Left hindlimb (tissue), 1 donor: ENCODE data around the gene EYA3.
"Not testable (repeated sequence)": the region's sequence is repeated elsewhere in the genome, so short reads cannot be mapped to it uniquely, and the experiment has no call there.

Source experiments
- DNase-seq: peaks from one replicate; pipeline ENCODE4 v3.0.0-alpha.2; 2018

The EYA3 gene

DNA sequence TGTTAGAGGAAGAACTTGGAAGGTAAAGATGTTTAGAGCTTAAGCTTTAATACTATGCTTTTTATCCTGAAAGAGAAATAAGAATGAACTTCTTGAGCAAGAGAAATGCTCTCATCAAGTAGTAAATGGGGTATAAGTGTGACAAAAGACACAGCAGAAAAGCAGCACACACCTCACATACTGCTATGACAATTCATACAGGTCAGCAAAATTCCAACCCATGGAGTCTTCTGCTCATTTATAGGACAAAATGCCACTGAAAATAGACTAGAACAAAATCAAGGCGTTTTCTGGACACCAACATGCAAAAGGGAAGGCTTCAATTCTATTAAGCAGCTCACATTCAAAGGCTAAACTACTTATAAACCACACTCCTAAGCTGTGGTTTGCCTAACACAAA is 61.2 kb downstream of the EYA3 start:
- DNase-seq = no peak

GRCh38 chr1:28026329-28026728 is 62.1 kb downstream of the EYA3 start:
- DNase-seq = no peak

DNA sequence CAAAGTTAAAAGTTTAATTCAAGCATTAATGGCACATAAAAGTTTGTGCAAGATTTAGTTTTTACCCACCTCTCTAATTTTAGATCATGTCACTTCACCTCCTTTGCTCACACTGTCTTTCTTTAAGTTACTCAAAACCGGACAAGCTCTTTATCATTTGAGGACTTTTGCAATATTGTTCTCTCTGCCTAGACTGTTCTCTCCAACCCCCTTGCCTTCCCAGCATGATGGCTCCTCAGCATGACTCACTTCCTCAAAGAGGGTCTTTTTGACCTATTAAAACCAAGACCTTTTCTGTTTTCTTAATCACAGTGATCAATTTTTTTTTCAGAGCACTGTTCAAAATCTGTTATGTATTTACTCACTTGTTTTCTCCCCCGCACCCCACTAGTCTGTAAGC is 67.3 kb downstream of the EYA3 start:
- DNase-seq = no peak

GRCh38 chr1:28010969-28011368 is 77.4 kb downstream of the EYA3 start:
- DNase-seq = no peak

- not testable (repeated sequence) for DNase-seq
Observed at GRCh38 chr1:28003117-28003516, 85.3 kb downstream of the EYA3 start.

DNA sequence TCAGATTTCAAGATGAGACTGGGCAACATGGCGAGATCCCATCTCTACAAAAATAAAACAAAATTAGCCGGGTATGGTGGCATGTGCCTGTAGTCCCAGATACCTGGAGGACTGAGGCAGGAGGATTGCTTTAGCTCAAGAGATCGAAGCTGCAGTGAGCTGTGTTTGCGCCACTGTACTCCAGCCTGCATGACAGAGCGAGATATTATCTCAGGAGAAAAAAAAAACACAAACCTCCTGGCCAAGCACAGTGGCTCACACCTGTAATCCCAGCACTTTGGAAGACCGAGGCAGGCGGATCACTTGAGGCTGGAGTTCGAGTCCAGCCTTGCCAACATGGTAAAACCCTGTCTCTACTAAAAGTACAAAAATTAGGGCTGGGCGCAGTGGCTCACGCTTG is 85.8 kb downstream of the EYA3 start:
- DNase-seq = no peak

GRCh38 chr1:27999055-27999454 is 89.4 kb downstream of the EYA3 start:
- no peak for DNase-seq

DNA sequence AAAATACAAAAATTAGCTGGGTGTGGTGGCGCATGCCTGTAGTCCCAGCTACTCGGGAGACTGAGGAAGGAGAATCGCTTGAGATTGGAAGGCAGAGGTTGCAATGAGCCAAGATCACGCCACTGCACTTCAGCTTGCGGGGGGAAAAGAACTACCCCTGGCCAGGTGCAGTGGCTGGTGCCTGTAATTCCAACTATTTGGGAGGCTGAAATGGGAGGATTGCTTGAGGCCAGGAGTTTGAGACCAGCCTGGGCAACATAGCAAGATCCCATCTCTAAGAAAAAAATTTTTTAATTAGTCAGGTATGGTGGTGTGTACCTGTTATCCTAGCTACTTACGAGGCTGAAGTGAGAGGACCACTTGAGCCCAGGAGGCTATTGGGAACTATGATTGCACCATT is 93.9 kb downstream of the EYA3 start:
- DNase-seq = not testable (repeated sequence)

GRCh38 chr1:27994060-27994459 is 94.3 kb downstream of the EYA3 start:
- no peak for DNase-seq

DNA sequence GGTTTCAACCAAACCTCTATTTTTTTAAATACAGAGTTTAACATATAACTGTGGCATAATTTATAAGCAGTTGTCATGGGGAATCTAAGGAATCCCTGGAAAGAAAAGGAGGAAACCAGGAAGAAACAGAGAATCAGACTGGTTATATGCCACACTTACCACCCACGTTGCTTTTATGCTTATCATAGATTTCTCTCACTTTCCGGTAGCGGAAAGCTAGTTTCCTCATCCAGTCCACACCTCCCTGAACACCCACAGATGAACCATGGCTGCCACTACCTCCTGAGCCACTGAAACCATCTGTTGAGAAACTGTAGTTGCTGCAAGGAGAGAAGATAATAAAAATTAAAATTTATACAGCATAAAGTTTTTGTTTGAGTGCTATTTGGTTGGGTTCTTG is 95.2 kb downstream of the EYA3 start:
- no peak for DNase-seq

DNA sequence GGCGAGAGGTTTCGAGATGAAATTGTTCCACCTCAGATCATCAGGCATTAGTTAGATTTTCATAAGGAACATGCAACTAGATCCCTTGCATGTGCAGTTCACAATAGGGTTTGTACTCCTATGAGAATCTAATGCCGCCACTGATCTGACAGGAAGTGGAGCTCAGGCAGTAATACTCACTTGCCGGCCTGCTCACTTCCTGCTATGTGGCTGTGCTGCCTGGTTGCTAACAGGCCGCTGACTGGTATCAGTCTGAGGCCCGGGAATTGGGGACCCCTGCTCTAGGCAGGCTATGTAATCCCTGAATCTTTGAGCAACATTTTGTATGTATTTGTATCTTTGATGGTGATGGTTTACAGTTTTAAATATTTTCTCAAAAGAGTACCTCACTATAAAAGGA is 96.1 kb downstream of the EYA3 start:
- no peak for DNase-seq

- no peak for DNase-seq
Observed at GRCh38 chr1:27990920-27991537, 97.4 kb downstream of the EYA3 start.

GRCh38 chr1:27981145-27981544 is 107.3 kb downstream of the EYA3 start:
- peak; percentile 48 for DNase-seq

GRCh38 chr1:27980216-27980845 is 108.1 kb downstream of the EYA3 start:
- no peak for DNase-seq

DNA sequence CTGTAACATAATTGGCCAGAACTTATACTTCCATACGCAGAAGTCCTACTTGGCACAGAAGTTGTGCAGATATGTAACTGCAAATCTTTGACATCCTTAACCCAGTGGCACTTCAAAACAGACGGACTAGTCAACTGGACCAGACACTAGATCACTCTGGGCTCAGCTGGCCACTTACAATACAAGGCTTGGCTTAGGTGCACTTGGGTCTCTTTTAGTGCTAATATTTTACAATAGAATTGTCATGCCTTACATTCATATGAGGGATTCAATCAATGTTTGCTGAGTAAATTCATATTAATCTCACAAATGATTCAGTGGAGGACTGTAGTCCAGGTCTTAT is 108.6 kb downstream of the EYA3 start:
- DNase-seq = no peak

GRCh38 chr1:27979151-27979858 is 109.1 kb downstream of the EYA3 start:
- no peak for DNase-seq

DNA sequence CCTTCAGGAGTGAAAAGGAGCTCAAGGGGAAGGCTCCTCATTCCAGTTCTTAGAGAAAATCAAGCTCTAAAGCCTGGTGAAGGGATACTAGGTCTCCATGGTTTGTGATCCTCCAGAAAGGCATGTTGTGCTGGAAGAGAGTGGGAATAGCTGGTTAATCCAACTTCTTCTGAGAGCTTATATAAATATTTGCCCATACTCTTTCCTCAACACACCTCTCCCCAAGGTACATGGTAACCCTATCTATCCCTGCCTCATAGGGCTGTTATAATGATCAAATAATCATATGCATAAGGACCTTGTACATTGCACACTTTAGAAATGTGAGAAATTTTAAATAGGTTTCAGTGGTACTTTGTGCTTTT is 114.0 kb downstream of the EYA3 start:
- no peak for DNase-seq

GRCh38 chr1:27973771-27974416 is 114.5 kb downstream of the EYA3 start:
- DNase-seq = no peak

GRCh38 chr1:27972141-27972540 is 116.3 kb downstream of the EYA3 start:
- DNase-seq = no peak

- DNase-seq = no peak
Observed at GRCh38 chr1:27971674-27972073, 116.7 kb downstream of the EYA3 start.

- DNase-seq = no peak
Observed at GRCh38 chr1:27970401-27970800, 118.0 kb downstream of the EYA3 start.

DNA sequence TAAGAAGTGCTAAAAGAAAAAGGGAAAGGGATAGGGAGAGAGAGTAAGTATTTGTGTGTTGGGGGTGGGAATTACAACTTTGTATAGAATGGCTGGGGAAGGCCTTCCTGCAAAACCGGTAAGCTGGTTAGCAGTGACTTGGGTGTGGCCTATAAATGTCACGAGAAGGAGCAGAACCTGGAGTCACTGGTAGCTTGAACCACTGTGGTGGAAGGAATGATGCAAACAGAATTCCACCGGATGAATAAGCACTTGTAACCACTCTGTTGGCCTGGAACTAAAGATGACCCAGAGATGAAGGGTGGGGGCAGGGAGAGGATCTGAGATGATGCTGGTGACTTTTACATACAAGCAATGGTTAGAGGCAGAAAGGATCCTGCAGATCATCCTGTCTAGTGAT is 119.7 kb downstream of the EYA3 start:
- no peak for DNase-seq

DNA sequence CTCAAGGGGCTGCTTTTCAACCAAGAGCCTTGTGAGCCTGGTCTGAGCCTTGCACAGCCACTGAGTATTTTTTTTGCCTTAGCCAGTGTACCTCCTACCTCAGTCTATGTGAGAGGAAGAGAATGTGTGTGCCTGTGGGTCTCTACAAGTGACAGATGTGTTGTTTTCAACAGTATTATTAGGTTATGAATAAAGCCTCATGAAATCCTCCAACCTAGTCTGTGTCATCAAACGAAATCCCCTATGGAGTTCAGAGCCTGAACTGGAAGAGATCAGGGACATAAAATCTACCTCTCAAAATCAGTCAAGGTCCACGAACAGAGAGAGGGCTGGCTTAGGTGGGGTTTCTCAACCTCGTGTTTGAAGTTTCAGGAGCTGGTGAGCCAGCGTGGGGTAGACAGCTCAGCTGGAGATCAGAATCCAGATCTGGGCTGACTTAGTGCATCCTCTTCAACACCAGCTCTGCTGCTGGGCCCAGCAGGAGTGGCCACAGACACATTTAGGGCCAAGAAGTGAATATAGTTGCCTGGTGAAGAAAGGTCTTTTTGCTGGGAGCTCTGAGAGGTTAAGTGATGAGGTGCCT is 120.4 kb downstream of the EYA3 start:
- DNase-seq = no peak
